G401 (cell line): ENCODE data around the gene TSPAN12. TPM values are rescaled to one million over a fixed set of nuclear protein-coding genes. Genes with fewer than 3 reads are reported as not detected.
"Not testable (repeated sequence)": the region's sequence is repeated elsewhere in the genome, so short reads cannot be mapped to it uniquely, and the experiment has no call there.

ENCODE experiments used
- DNase-seq: peaks from one replicate; pipeline ENCODE4 v3.0.0-alpha.2; 2015; ENCODE audit warnings: low spot score
- in situ Hi-C: cut with HindIII; loops from 2 replicates; pipeline ENCODE4 v1.10.0; 2016; ENCODE audit warnings: low sequenced_read_pairs, mixed read lengths
- total RNA-seq: library from RNA; depleted of rRNA; stranded (reverse); fragments of >200 nt; shearing (Covaris generic); gene quantifications from 2 replicates; pipeline ENCODE4 v1.2.3, GENCODE V29; 2014

TSPAN12 gene
- total RNA-seq, 1 experiment from 2014 or later, result not detected

DNA sequence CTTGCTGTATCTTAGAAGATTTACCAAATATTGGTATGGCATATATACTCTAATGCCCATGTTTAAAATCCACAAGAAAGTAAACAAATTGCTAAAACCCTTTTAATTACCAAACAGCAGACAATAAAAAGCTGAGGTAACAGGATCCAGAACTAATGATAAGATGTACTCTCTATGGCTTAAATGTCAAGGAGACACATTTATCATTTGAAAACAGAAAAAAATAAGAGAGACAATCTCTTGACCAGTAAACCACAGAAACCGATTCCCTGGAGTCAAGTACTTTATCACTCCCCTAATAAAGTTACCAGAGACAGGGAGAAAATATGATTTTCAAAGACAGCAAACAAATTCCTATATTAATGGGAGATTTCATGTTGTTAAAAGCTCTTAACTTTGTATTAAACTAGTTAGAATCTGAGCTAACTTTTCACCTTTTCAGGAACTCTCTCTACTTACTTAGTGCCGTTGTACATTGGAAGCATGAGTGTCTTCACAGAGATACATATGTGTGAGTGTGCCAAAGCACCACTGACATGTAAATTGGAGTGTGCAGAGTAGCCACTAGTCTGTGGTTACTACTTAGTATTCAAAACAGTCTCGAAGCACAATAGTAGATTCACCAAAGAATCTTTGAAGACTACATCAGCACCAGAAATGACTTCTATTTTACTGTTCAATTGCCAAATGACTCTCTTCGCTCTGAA, 44.2 kb downstream of the TSPAN12 start:
- DNase-seq, result no peak
- in situ Hi-C loops, result no loop called here

DNA sequence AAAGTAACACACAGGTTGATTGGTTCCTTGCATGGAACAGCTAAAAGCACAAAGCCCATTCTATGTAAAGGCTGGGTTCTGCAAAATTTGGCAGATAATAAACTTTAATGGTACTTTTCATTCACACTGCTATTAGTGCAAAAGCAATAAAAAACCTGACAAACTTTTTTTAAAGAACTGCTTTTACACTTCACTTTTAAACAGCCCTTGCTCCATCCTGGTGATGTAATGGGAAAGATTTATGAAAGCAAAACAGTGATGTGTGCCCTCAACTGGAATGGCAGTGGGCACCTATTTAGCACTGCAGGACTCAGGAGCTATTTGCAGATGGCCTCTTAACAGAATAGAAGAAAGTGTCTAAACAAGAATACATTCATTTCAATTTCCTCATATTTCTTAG, 44.9 kb downstream of the TSPAN12 start:
- in situ Hi-C loops, result no loop called here
- no peak for DNase-seq

DNA sequence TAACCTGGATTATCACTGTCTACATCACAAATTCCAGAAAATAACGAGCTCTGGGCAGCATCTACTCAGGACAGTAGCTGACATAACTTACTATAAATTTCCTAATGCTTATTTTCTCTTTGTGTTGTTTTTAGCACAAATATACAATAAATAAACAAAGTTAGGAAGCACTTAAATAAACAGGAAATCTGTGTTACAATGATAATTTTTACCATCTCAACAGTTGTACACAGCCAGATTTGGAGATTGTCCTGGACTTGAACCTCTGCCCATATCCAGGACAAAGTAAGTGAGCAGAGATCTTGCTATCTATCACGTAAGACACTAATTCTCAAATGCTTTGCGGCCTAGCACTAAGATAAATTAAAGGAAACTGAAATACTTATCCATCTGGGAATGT, 48.7 kb downstream of the TSPAN12 start:
- in situ Hi-C loops, result no loop called here
- no peak for DNase-seq

DNA sequence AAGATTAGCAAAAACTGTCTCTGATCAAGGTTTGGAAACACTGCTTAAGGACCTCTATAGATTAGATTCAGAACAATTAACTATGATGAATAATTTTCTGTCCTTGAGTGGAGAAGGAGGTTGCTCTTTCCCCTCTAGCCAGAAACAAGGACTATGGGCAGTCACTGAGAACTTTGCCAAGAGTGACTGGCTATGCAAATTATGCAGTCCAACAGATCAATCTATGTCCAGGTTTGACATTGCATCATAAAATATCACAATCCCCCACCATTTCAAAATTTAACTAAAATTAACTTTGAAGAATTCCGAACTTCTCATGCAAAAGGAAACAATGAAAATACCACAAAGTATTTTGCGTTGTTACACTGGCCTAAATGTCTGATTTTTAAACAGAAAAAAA, 50.6 kb downstream of the TSPAN12 start:
- DNase-seq, result no peak
- in situ Hi-C loops, result no loop called here

DNA sequence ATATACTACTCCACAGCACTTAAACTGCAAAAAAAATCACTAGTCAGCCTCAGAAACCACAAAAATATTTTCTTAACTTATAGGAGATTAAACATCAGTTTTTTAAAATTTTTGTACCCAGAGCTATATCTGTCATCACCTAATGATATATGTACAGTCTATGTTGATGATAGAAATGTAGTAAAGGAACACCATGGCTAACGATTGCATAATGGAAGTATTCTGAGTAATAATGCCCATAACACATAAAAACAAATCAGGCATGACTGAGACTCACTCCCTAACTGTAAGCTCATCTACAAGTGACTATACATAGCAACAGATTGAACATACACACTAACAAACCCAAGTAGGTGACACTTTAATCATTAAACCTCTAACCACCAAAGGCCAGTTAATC, 51.3 kb downstream of the TSPAN12 start:
- no peak for DNase-seq
- in situ Hi-C loops, result no loop called here

DNA sequence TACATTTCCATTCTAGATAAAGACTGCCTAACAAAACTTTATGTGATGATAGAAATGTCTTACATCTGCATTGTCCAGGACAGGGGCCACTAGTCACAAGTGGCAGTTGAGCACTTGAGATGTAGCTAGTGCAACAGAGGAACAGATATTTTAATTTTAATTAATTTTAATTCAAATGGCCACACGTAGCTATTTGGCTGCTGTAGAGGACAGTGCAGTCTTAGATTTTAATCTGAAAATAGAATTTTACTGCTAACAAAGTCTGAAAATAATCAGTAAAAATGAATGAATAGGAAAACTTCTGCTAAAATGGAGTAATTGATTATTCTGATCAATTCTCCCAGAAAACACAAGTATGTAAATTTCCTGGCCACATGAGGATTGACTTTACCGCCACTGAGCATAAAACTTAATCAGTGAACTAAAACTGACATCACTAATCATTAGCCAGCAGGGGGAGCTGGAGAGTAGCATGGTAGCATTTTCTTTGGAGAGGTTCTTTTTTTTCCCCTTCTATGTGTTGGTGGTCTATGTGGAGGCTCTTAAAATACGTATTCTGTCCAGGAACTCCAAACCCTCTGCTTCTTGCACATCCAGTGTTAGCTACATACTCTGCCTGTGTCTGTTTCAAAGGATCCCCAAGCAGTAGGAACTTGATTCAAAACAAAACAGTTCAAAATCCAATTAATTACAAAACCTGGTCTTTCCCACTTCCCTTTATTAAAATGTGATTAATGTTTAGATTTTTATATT, 52.1 kb downstream of the TSPAN12 start:
- DNase-seq, result peak; percentile 35
- in situ Hi-C loops, result no loop called here

DNA sequence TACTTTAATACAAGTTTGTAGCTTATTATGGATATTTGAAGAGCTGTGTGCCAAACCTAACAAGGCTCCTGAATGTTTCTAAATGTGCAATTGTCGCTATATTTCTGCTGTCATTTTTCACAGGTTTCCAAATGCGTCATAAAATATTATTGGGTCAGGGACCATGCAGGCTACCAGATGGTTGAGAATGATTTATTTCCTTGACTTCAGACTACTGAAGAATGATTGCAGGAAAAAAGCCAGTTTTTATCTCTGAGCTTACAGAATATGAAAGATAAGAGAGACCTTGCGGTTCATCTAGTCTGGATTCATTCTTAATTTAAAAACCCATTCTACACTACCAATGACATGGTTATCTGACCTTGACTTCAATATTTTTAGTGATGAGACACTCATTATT, 55.2 kb downstream of the TSPAN12 start:
- peak; percentile 68 for DNase-seq
- in situ Hi-C loops, result no loop called here

DNA sequence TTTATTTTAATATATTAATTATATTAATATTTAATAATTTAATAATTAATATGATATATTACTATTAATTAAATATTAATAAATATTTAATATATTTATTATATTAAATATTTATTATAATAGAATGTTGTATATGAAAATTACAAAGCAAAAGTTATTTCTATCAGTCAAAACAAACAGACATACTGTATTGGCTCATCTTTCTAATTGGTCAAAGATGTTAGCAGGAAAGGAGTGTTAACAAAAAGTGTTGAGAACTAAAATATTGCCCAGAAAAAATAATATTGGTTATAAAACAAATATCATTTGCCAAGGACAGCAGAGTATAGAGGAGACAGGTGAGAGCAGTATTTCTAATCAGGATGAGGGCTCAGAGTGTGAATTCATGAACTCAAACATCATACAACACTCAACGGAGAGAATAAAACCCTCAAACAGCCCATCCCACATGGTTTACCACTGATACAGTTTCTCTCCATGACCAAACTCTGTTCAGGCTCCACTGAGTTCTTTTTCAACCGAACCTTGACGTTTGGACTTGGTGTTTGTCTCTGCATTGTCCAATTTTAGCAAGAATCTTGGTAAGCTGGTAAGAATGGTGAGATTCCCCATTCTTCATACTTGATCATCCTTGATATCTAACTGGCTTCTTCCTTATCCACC, 58.0 kb downstream of the TSPAN12 start:
- in situ Hi-C loops, result no loop called here

DNA sequence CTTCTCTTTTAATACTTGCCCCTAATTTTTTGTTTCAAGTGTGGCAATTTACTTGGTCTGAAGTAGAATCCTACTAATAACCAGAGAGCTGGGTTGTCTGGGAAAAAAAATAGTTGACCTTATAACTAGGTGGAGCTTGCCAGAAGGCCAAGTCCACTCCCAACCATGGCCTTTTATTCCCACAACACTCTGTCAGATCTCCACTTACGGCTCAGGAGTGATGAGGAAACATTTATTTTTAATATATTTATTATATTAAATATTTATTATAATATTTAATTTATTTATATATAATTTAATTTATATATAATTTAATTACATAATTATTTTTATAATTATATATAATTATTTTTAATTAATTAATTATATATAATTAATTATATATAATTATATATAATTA, 58.8 kb downstream of the TSPAN12 start:
- in situ Hi-C loops, result no loop called here
- DNase-seq, result no peak

More for the DNA sequence above, 58.0 kb downstream of the TSPAN12 start:
- no peak for DNase-seq

DNA sequence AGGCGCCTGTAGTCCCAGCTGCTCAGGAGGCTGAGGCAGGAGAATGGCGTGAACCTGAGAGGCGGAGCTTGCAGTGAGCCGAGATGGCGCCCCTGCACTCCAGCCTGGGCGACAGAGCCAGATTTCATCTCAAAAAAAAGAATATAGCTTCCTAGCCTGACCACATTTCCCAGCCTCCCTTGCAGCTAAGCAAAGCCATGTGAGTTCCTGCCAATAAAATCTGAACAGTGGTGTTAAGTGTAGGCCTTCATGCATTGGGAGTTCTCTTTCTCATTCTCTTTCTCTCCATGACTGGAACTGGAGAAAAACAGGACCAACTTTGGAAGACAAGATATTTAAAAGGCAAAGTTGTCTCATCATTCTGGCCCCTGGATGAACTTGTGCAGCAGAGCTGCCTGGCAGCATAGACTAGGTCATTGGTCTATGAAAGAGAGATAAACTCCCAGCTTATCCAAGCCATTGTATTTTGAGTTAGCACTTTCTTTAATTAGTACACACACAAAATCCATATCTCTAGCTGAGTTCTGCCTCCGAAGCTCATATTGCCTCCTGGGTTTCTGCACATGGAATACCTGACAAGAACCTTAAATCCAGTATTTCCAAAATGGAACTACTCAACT, 60.8 kb downstream of the TSPAN12 start:
- DNase-seq, result no peak
- in situ Hi-C loops, result no loop called here

DNA sequence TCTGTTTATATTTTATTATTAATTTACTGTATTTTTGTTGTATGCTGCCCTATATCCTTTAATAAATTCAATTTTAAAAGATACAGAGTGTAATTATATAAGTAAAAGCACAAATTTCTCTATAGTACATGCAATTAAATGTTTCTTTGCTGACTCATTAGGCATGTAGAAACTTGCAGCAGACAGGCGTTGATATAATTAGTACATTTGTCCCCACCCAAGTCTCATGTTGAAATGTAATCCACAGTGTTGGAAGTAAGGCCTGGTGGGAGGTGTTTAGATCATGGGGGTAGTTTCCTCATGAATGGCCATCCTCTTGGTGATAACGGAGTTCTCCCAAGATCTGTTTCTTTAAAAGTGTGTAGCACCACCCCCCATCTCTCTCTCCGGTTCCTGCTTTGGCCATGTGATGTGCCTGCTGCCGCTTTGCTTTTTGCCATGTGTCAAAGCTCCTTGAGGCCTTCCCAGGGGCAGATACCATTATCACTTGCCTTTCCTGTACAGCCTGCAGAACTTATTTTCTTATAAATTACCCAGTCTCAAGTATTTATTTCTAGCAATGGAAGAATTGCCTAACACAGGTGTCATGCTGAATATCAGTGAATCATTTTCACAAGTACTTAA, 63.7 kb downstream of the TSPAN12 start:
- in situ Hi-C loops, result no loop called here
- no peak for DNase-seq

DNA sequence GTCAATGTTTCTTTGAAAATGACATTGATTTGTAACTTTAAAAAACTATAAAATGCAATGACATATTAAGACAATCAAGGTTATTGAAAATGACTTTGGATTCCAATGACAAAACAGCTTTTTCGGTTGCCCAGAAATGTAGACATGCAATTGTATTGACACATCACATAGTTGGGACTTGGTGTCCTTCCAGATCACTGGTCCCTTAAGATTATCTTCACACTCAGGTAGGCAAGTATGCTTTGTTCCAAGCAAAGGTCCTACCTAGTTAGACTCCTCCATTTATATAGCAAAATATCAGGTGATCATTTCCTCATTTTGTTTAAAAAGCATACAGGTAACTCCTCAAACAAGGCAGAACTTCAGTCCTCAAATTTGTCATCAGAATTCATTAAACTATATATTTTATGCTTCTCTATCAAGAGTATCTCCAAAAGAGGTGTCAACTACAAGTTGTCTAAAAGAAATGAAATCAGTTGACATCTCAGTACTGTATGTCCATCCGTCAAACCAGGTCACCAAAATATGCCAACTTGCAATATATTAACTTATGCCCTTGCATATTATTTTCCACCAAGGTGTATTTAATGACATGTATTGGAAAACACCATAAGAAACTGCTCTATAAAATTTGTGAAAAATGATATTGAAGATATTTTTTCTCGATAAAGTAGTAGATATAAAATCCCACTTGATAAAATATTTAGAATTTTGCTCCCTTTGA, 64.6 kb downstream of the TSPAN12 start:
- no peak for DNase-seq
- in situ Hi-C loops, result no loop called here

DNA sequence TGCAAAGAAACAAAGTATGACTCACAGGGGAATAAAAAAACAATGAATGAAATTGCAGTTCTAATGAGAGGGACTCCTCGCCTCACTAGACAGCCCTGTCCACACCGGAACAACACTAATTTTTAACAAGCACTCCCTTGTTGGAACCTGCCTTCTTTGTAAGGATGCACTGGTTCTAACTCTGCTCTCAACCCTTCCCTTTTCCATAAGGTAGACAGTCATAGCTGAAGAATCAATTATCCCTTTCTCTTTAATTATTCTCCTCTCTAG, 65.1 kb downstream of the TSPAN12 start:
- in situ Hi-C loops, result no loop called here
- no peak for DNase-seq

DNA sequence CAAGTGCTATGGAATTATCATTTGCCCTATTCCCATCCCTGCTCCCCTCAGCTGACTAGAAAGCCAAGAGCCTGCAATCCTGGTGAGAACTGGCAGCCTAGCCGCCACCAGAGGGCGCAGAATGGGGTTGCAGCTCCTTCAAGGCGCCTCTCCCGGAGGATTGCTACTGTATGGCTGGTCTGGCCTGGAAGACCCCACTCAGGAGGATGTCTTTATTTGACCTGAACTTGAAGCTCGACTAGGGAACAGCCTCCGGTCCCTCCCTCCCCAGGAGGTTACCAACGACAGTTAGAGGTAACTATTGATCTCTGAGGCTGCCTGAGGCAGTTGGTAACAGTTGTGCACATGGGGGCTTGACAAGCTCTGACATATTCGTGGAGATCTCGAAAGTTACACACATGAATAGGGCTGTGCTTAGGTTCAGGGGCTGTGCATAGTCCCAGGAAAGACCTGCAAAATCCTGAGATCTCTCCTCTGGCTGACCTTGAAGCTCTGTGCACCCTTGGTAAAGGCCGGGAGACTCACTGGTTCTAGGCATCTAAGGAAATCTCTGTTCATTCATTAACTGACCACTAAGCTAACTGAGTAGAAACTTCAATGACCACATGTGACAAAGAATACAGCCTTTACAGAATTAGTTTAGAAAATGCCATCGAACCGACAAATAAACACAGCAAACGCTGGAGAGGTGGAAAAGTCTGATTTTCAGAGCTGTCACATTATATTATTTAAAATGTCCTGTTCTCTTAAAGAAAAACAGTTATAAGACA, 65.7 kb downstream of the TSPAN12 start:
- in situ Hi-C loops, result no loop called here
- peak; percentile 37 for DNase-seq

DNA sequence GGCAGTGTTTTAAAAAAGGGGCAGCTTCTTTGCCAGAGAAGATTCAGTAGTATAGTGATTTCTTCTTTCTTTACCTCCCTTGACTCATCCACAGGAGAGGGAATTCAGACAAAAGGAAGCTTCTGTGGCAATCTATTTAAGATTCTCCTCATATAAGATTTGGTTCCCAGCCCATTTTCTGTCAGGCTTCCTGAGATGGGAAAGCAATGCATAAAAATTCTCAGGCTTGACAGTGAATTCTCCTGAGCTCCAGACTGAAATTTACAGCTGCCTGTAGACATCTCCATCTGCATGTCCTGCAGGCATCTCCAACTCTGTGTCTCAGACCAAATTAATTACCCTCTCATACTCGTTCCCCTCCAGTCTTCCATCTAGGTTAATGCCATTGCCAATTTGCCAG, 72.8 kb downstream of the TSPAN12 start:
- in situ Hi-C loops, result no loop called here
- peak; percentile 25 for DNase-seq

DNA sequence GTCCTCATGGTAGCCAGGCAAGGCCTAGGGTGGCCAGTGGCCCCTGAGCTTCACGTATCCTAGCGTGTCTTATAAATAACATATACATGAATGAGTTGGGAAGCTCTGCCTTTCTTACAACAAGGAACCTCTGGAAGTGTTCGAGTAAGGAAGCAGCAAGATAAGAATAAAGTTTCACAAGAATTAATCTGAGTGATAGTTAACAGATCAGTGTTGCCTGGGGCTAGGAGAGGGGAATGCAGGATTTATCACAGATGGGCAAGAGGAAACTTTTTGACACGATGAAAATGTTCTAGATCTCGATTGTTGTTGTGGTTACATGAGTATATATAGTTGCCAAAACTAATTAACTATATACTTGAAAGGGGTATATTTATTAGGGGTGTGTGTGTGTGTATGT, 74.2 kb downstream of the TSPAN12 start:
- no peak for DNase-seq
- in situ Hi-C loops, result no loop called here

DNA sequence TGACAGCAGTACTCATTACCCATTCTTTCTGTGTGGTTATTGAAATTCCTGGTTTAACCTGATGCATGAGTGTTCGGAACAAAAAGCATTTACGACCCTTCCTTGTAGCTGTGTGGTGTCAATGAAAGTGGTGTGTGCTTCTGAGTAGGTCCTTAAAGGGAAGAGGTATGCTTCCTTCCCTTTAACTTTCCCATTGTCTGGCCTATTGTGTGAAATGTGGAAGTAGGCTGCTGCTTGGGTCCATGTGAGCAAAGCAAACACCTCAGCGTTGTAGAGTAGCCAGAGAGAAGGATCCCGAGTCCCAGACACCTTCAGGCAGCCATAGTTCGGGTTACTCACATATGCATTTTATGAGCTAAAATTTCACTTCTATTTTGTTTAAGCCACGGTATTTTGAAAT, 74.7 kb downstream of the TSPAN12 start:
- in situ Hi-C loops, result no loop called here
- no peak for DNase-seq

DNA sequence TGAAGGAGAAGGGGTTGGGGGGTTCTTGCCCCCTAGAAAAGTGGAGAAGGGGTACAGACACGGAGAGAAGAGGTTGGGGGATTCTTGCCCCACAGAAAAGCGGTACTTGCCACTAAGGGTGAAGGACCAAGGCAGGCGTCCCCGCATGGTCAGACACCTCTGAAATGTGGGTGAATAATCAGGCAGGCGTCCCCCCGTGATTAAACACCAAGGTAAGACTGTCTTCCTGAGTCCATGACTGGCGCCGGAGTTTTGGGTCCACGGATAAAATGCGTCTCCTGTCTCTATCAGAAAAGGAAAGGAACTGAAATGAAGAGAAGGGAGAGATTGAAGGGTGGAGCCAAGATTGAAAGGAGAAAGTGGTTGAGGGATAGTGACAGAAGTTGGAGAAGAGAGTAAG, 76.0 kb downstream of the TSPAN12 start:
- DNase-seq, in situ Hi-C loops: not testable (repeated sequence)
